HCT116 (cell line): Measurements from ENCODE around the gene SOD1. TPM values are rescaled to one million over a fixed set of nuclear protein-coding genes. Genes with fewer than 3 reads are reported as not detected.

Experiments
- ATAC-seq: fragments of 200-7000 bp; cut with Tn5 transposase; 2 replicates; pipeline ENCODE4 v1.9.1; 2020; ENCODE audit warnings: mild to moderate bottlenecking, moderate library complexity
- BruUV-seq: library from RNA; stranded (reverse); fragments of 400-500 nt; replicated peaks from 2 replicates; lab custom pipeline; 2021; lab: Mats Ljungman, UMichigan
- CTCF ChIA-PET: fragments of 300-600 bp; sonication (Branson Sonifier 250); formaldehyde crosslinking; loops from one replicate; lab custom pipeline; 2021; ENCODE audit warnings: antibody characterized with exemption; lab: Charles Lee
- POLR2A ChIA-PET: fragments of 300-600, 350-600 bp; sonication (Branson Sonifier 250); formaldehyde crosslinking; loops from one replicate; lab custom pipeline; 2021; ENCODE audit warnings: antibody characterized with exemption; lab: Charles Lee
- RAD21 ChIA-PET, 2 experiments: fragments of 300-600 bp; sonication (Branson Sonifier 250); formaldehyde crosslinking; loops; one replicate each; lab custom pipeline; 2023; ENCODE audit warnings: low total read pairs in 2 of 2; ENCODE audit not compliant: uncharacterized antibody in 2 of 2, unreplicated experiment in 2 of 2, low non-redundant PET in 1 of 2; lab: Charles Lee
- DNase-seq: peaks from one replicate; pipeline ENCODE4 v3.0.0-alpha.2; 2010; ENCODE audit warnings: low read depth, low spot score
- H2AFZ ChIP-seq: fragments of 200-600 bp; shearing (Covaris generic), sonication (generic); 2 replicates; pipeline ENCODE4 v1.6.1; 2017; ENCODE audit warnings: low read depth, mixed run types, mixed read lengths, antibody characterized with exemption, low read length; ENCODE audit not compliant: poor library complexity, severe bottlenecking
- H3K27ac ChIP-seq: 2 replicates; pipeline ENCODE4 v1.5.1; 2012; ENCODE audit warnings: low read depth, low read length
- H3K27me3 ChIP-seq: fragments of 200-600 bp; sonication (generic); 2 replicates; pipeline ENCODE4 v1.6.1; 2016; ENCODE audit warnings: mixed run types, low read length, mixed read lengths; ENCODE audit not compliant: insufficient read depth
- H3K36me3 ChIP-seq, 2 experiments: fragments of 200-500 bp in 1 of 2; fragments of 200-600 bp in 1 of 2; sonication (Bioruptor generic) in 1 of 2; sonication (generic) in 1 of 2; 2 replicates each; pipeline versions ENCODE4 v1.5.1 to v1.6.1; 2014 to 2016; ENCODE audit warnings: low read length in 2 of 2, inconsistent platforms in 1 of 2, mixed read lengths in 1 of 2, mixed run types in 1 of 2; ENCODE audit not compliant: insufficient read depth in 2 of 2, control insufficient read depth in 1 of 2
- H3K4me1 ChIP-seq, 2 experiments: fragments of 200-600 bp in 1 of 2; sonication (generic) in 1 of 2; 2 replicates each; pipeline versions ENCODE4 v1.5.1 to v1.6.1; 2012 to 2017; ENCODE audit warnings: low read length in 2 of 2, inconsistent platforms in 1 of 2, mild to moderate bottlenecking in 1 of 2, mixed read lengths in 1 of 2, mixed run types in 1 of 2, moderate library complexity in 1 of 2; ENCODE audit not compliant: insufficient read depth in 2 of 2, control insufficient read depth in 1 of 2
- H3K4me2 ChIP-seq: fragments of 200-600 bp; sonication (generic); 2 replicates; pipeline ENCODE4 v1.6.1; 2017; ENCODE audit warnings: mixed run types, low read length, mixed read lengths
- H3K4me3 ChIP-seq, 2 experiments: fragments of 200-600 bp in 1 of 2; sonication (generic) in 1 of 2; replicated peaks in 1 of 2; 2 replicates each; pipeline ENCODE4 v1.5.1; 2011 to 2016; ENCODE audit warnings: low read length in 2 of 2, control low read depth in 1 of 2, low read depth in 1 of 2, mild to moderate bottlenecking in 1 of 2, mixed read lengths in 1 of 2, mixed run types in 1 of 2
- H3K79me2 ChIP-seq: fragments of 200-600 bp; sonication (generic); 2 replicates; pipeline ENCODE4 v1.6.1; 2017; ENCODE audit warnings: mild to moderate bottlenecking, mixed run types, low read length, moderate library complexity, mixed read lengths; ENCODE audit not compliant: insufficient read depth
- H3K9ac ChIP-seq: fragments of 200-600 bp; sonication (generic); 2 replicates; pipeline ENCODE4 v1.6.1; 2016; ENCODE audit warnings: low read length, mixed read lengths
- H3K9me2 ChIP-seq: fragments of 200-600 bp; sonication (generic), shearing (Covaris generic); 2 replicates; pipeline ENCODE4 v1.6.1; 2017; ENCODE audit warnings: mixed run types, mild to moderate bottlenecking, moderate library complexity; ENCODE audit not compliant: insufficient read depth
- H3K9me3 ChIP-seq, 2 experiments: fragments of 200-500 bp in 1 of 2; fragments of 200-600 bp in 1 of 2; sonication (Bioruptor generic) in 1 of 2; sonication (generic) in 1 of 2; 2 replicates each; pipeline ENCODE4 v1.6.1; 2014 to 2017; ENCODE audit warnings: low read length in 2 of 2, mixed read lengths in 2 of 2, inconsistent platforms in 1 of 2, low read depth in 1 of 2, mild to moderate bottlenecking in 1 of 2, mixed run types in 1 of 2, moderate library complexity in 1 of 2; ENCODE audit not compliant: control insufficient read depth in 1 of 2, insufficient read depth in 1 of 2
- H4K20me1 ChIP-seq: fragments of 200-600 bp; sonication (generic), shearing (Covaris generic); 2 replicates; pipeline ENCODE4 v1.6.1; 2017; ENCODE audit warnings: mixed run types, mild to moderate bottlenecking, moderate library complexity; ENCODE audit not compliant: insufficient read depth
- CTCF ChIP-seq, 3 experiments: fragments of 200-600 bp in 1 of 3; sonication (generic) in 1 of 3; IDR thresholded peaks in 2 of 3; conservative IDR thresholded peaks in 1 of 3; 2 replicates each; pipeline ENCODE4 v1.5.1; 2012 to 2017; ENCODE audit warnings: low read depth in 2 of 3, low read length in 2 of 3, antibody characterized with exemption in 1 of 3, borderline replicate concordance in 1 of 3, control low read depth in 1 of 3, mild to moderate bottlenecking in 1 of 3, mixed read lengths in 1 of 3, mixed run types in 1 of 3, moderate library complexity in 1 of 3; ENCODE audit not compliant: insufficient read depth in 1 of 3
- POLR2AphosphoS5 ChIP-seq: IDR thresholded peaks from 2 replicates; pipeline ENCODE4 v1.6.1; 2011; ENCODE audit warnings: mild to moderate bottlenecking, low read depth, low read length, moderate library complexity
- YY1 ChIP-seq: IDR thresholded peaks from 2 replicates; pipeline ENCODE4 v1.6.1; 2011; ENCODE audit warnings: low read length, low read depth, moderate library complexity, mild to moderate bottlenecking; ENCODE audit not compliant: insufficient replicate concordance; ENCODE audit errors: extremely low read depth
- ZBTB33 ChIP-seq: IDR thresholded peaks from 2 replicates; pipeline ENCODE4 v1.6.1; 2011; ENCODE audit warnings: mild to moderate bottlenecking, low read length, moderate library complexity; ENCODE audit not compliant: insufficient replicate concordance; ENCODE audit errors: extremely low read depth
- ZFX ChIP-seq: fragments of 450-650 bp; IDR thresholded peaks from 2 replicates; pipeline ENCODE4 v1.6.1; 2017
- intact Hi-C: fragments of 100-400 bp; cut with micrococcal nuclease; formaldehyde crosslinking; loops from 2 replicates; pipeline ENCODE4 v1.10.0; 2022
- total RNA-seq: library from RNA; stranded (reverse); gene quantifications from one replicate; pipeline ENCODE4 v1.2.1, GENCODE V29; 2021; ENCODE audit not compliant: unreplicated experiment

The SOD1 gene
- total RNA-seq, 1 experiment from 2014 or later = 419 TPM

GRCh38 chr21:31624961-31625491 lies 34.5 kb upstream of the SOD1 start:
- intact Hi-C loops = no loop called here
- H2AFZ ChIP-seq = no peak overlapping the region
- TF ChIP-seq ZBTB33 = no peak
- TF ChIP-seq ZFX = no peak
- TF ChIP-seq YY1 = no peak
- no peak for TF ChIP-seq POLR2AphosphoS5
- no peak for TF ChIP-seq CTCF (IDR thresholded peaks at IDR 0.05 in 2 of 3, conservative IDR thresholded peaks at IDR 0.05 in 1 of 3; ENCODE audit: borderline replicate concordance in 1 of 3, insufficient read depth in 1 of 3, low read depth in 2 of 3, low read length in 2 of 3)
- no peaks in the 10 kb centered on the region for H4K20me1 ChIP-seq
- H3K4me1 ChIP-seq = peaks cover 8 to 10% of the 10 kb centered on the region in 2 experiments
- BruUV-seq = no TSS peak
- ATAC-seq = no peak
- H3K79me2 ChIP-seq = no peaks in the 10 kb centered on the region
- H3K9me2 ChIP-seq = no peaks in the 10 kb centered on the region
- H3K27ac ChIP-seq = no peak overlapping the region
- H3K4me3 ChIP-seq = no peak overlapping the region
- RAD21 ChIA-PET = no interaction called here
- DNase-seq = no peak
- H3K27me3 ChIP-seq = no peaks in the 10 kb centered on the region
- no peak overlapping the region for H3K9ac ChIP-seq
- CTCF ChIA-PET = no interaction called here
- H3K9me3 ChIP-seq = no peaks in the 10 kb centered on the region
- no peak overlapping the region for H3K4me2 ChIP-seq
- no peaks in the 10 kb centered on the region for H3K36me3 ChIP-seq
- POLR2A ChIA-PET = no interaction called here
